22Rv1 (cell line): Measurements from ENCODE around the gene MAP1LC3B.

ENCODE experiments used
- ZFX ChIP-seq: fragments of 450-650 bp; IDR thresholded peaks from 2 replicates; pipeline ENCODE4 v1.6.1; 2017; ENCODE audit warnings: antibody characterized with exemption, borderline replicate concordance
- TF ChIP-seq, protein P1 (sequence below): fragments of 450-650 bp; IDR thresholded peaks from 2 replicates; pipeline ENCODE4 v1.5.1; 2017; ENCODE audit warnings: mild to moderate bottlenecking

DNA sequence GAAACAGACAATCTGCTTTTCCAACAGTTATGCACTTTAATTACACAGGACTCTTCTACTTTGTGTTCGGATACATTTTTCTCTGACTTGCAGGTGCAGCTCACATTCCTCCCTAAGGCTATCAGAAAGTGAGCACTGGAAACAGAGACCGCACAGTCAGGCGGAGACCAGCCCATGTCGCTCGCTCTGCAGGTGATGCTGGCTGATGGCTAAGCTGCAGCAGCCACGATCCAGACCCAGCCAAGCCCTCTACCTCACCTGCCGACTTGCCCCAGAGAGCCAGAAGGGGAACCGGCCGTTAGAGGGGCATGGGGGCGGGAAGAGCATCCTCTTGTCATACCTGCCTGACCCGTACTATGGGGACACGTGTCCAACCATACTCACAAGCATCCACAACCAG is 33.8 kb downstream of the MAP1LC3B start:
- TF ChIP-seq, protein P1, sequence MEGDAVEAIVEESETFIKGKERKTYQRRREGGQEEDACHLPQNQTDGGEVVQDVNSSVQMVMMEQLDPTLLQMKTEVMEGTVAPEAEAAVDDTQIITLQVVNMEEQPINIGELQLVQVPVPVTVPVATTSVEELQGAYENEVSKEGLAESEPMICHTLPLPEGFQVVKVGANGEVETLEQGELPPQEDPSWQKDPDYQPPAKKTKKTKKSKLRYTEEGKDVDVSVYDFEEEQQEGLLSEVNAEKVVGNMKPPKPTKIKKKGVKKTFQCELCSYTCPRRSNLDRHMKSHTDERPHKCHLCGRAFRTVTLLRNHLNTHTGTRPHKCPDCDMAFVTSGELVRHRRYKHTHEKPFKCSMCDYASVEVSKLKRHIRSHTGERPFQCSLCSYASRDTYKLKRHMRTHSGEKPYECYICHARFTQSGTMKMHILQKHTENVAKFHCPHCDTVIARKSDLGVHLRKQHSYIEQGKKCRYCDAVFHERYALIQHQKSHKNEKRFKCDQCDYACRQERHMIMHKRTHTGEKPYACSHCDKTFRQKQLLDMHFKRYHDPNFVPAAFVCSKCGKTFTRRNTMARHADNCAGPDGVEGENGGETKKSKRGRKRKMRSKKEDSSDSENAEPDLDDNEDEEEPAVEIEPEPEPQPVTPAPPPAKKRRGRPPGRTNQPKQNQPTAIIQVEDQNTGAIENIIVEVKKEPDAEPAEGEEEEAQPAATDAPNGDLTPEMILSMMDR: no peak
- no peak for TF ChIP-seq ZFX
